Lung (tissue), 12 donors: Measurements from ENCODE around the gene BCO1. TPM values are rescaled to one million over a fixed set of nuclear protein-coding genes. Genes with fewer than 3 reads are reported as not detected.

Source experiments
- ATAC-seq: fragments of 200-7000 bp; cut with Tn5 transposase; one replicate; pipeline ENCODE4 v1.9.1; 2020; ENCODE audit warnings: moderate number of reproducible peaks; ENCODE audit not compliant: insufficient read depth, low FRiP score
- DNase-seq, 3 donors: peaks; one replicate each; pipeline ENCODE4 v3.0.0-alpha.2; 2013 to 2017
- H3K27ac ChIP-seq, 2 donors: one replicate each; pipeline ENCODE4 v1.5.1; 2013; ENCODE audit warnings: mild to moderate bottlenecking in 2 of 2, moderate library complexity in 2 of 2, control low read depth in 1 of 2, inconsistent platforms in 1 of 2, low read depth in 1 of 2, low read length in 1 of 2
- H3K27me3 ChIP-seq, 3 donors: one replicate each; pipeline ENCODE4 v1.5.1; 2013; ENCODE audit warnings: low read length in 2 of 3; ENCODE audit not compliant: control insufficient read depth in 3 of 3, insufficient read depth in 3 of 3
- H3K36me3 ChIP-seq, 4 donors: one replicate each; pipeline ENCODE4 v1.5.1; 2013; ENCODE audit warnings: low read length in 4 of 4, mild to moderate bottlenecking in 1 of 4, moderate library complexity in 1 of 4; ENCODE audit not compliant: control insufficient read depth in 4 of 4, insufficient read depth in 4 of 4
- H3K4me1 ChIP-seq, 5 donors: one replicate each; pipeline ENCODE4 v1.5.1; 2013; ENCODE audit warnings: low read length in 5 of 5, mild to moderate bottlenecking in 2 of 5, moderate library complexity in 1 of 5; ENCODE audit not compliant: control insufficient read depth in 5 of 5, insufficient read depth in 5 of 5
- H3K4me3 ChIP-seq: one replicate; pipeline ENCODE4 v1.5.1; 2013; ENCODE audit warnings: mild to moderate bottlenecking, control low read depth, moderate library complexity
- H3K9ac ChIP-seq, 2 donors: one replicate each; pipeline ENCODE4 v1.5.1; 2013; ENCODE audit warnings: low read length in 2 of 2, control low read depth in 1 of 2; ENCODE audit not compliant: insufficient read depth in 1 of 2
- H3K9me3 ChIP-seq, 4 donors: one replicate each; pipeline ENCODE4 v1.5.1; 2013; ENCODE audit warnings: low read length in 3 of 4, mild to moderate bottlenecking in 1 of 4, moderate library complexity in 1 of 4; ENCODE audit not compliant: control insufficient read depth in 4 of 4, insufficient read depth in 3 of 4
- CTCF ChIP-seq: IDR thresholded peaks from 2 replicates; pipeline ENCODE4 v1.5.1; 2012; ENCODE audit warnings: mild to moderate bottlenecking; ENCODE audit errors: control extremely low read depth, extremely low read depth
- WGBS, 2 donors: extraction: QIAGEN DNeasy Blood & Tissue Kit; methylation state at CpG; one replicate each; pipeline ENCODE4 v1.1.7; 2013; 5-methylcytosine and 5-hydroxymethylcytosine counted together
- polyA plus RNA-seq, 2 donors: library from polyadenylated mRNA; stranded (reverse); fragments of 200-250 nt; gene quantifications; one replicate each; pipeline ENCODE4 v1.2.1, GENCODE V29; 2013
- total RNA-seq, 2 donors: library from RNA; depleted of rRNA in 1 of 2; stranded (reverse); fragments of >200 nt in 1 of 2; gene quantifications; one replicate each; pipeline ENCODE4 v1.2.1, GENCODE V29; 2014 to 2021
- donor health status: control.
- donor health status: control.
- donor health status: Bipolar disorder and iron deficiency.
- donor health status: healthy.
- donor health status: DM: yes; HTN: yes; CAD: no.

BCO1 gene
- total and polyA plus RNA-seq, 4 donors = 0.06 to 0.77 (median 0.23) TPM

- WGBS, 2 donors = 83 to 95% methylated on average over 2 of the region's 2 CpGs
- H3K9me3 ChIP-seq = no peaks in the 10 kb centered on the region
- no peak overlapping the region for H3K9ac ChIP-seq
- H3K27ac ChIP-seq = no peak overlapping the region
- no peaks in the 10 kb centered on the region for H3K4me1 ChIP-seq
- H3K4me3 ChIP-seq = no peak overlapping the region
- ATAC-seq (no peak), DNase-seq (no peak)
- H3K36me3 ChIP-seq = no peaks in the 10 kb centered on the region
- TF ChIP-seq CTCF = no peak
- peaks cover 0 to 6% (median 0%) of the 10 kb centered on the region in 3 donors for H3K27me3 ChIP-seq
These were observed 10.7 kb upstream of the BCO1 start for GRCh38 chr16:81227785-81228184.

GRCh38 chr16:81229811-81230210 lies 8.7 kb upstream of the BCO1 start:
- 68 to 80% methylated on average over 7 of the region's 7 CpGs for WGBS, 2 donors
- no peak overlapping the region for H3K9ac ChIP-seq
- H3K27me3 ChIP-seq = peaks cover 0 to 6% (median 0%) of the 10 kb centered on the region in 3 donors
- no peak for ATAC-seq
- no peaks in the 10 kb centered on the region for H3K36me3 ChIP-seq
- peaks cover 0 to 3% (median 0%) of the 10 kb centered on the region in 4 donors for H3K9me3 ChIP-seq
- no peak for DNase-seq
- no peak for TF ChIP-seq CTCF
- no peaks in the 10 kb centered on the region for H3K4me1 ChIP-seq
- H3K27ac ChIP-seq = no peak overlapping the region
- H3K4me3 ChIP-seq = no peak overlapping the region

GRCh38 chr16:81231014-81231413 lies 7.5 kb upstream of the BCO1 start:
- 79% methylated on average over 5 of the region's 5 CpGs for WGBS, 2 donors
- peaks cover 0 to 3% (median 0%) of the 10 kb centered on the region in 3 donors for H3K27me3 ChIP-seq

More at GRCh38 chr16:81231014-81231413, 7.5 kb upstream of the BCO1 start:
- Histone ChIP-seq H3K4me3 (no peak overlapping the region), H3K9ac (no peak overlapping the region), H3K9me3 (peaks cover 0 to 3% (median 0%) of the 10 kb centered on the region in 4 donors), H3K4me1 (no peaks in the 10 kb centered on the region), H3K36me3 (no peaks in the 10 kb centered on the region), H3K27ac (no peak overlapping the region)
- no peak for ATAC-seq
- no peak for DNase-seq
- no peak for TF ChIP-seq CTCF
